ENCODE results near the gene BCL11B.

Gene BCL11B

GRCh38 chr14:99262977-99263448 lies 9.0 kb downstream of the BCL11B start:
- H4K20me1 ChIP-seq (ENCODE audit: low read depth, low read length): no peaks in the 10 kb centered on the region

GRCh38 chr14:99261912-99262787 lies 9.8 kb downstream of the BCL11B start:
- no peak overlapping the region for H3K4me3 ChIP-seq (ENCODE audit: insufficient read depth, low read length, poor library complexity, severe bottlenecking)
- no peaks in the 10 kb centered on the region for H3K79me2 ChIP-seq (ENCODE audit: insufficient read depth, low read length)
- H3K9me3 ChIP-seq (ENCODE audit: insufficient read depth, low read length): no peaks in the 10 kb centered on the region
- no peaks in the 10 kb centered on the region for H3K27me3 ChIP-seq (ENCODE audit: low read length)
- H3K9ac ChIP-seq (ENCODE audit: low read length): no peak overlapping the region
- H3F3A ChIP-seq (ENCODE audit: insufficient read depth): no peaks in the 10 kb centered on the region
- H2AFZ ChIP-seq (ENCODE audit: low read depth, low read length, severe bottlenecking): no peak overlapping the region
- TF ChIP-seq EZH2phosphoT487 (conservative IDR thresholded peaks at IDR 0.05; ENCODE audit: low read length): no peak
- no peak for TF ChIP-seq CTCF (IDR thresholded peaks at IDR 0.05; ENCODE audit: insufficient read depth, low read length, poor library complexity, severe bottlenecking)
- H4K20me1 ChIP-seq (ENCODE audit: low read depth, low read length): no peaks in the 10 kb centered on the region
- no peak overlapping the region for H3K4me2 ChIP-seq (ENCODE audit: low read depth, low read length, poor library complexity, severe bottlenecking)
- H3K9me2 ChIP-seq (replicated peaks; ENCODE audit: insufficient read depth, low read length): no peaks in the 10 kb centered on the region
- no peaks in the 10 kb centered on the region for H3K36me3 ChIP-seq (ENCODE audit: low read length)
- H3K27ac ChIP-seq (ENCODE audit: low read depth, low read length): no peak overlapping the region

More at GRCh38 chr14:99262977-99263448, 9.0 kb downstream of the BCL11B start:
- Histone ChIP-seq H3F3A (ENCODE audit: insufficient read depth) (no peaks in the 10 kb centered on the region), H2AFZ (ENCODE audit: low read depth, low read length, severe bottlenecking) (no peak overlapping the region), H3K9me2 (replicated peaks; ENCODE audit: insufficient read depth, low read length) (no peaks in the 10 kb centered on the region), H3K27me3 (ENCODE audit: low read length) (no peaks in the 10 kb centered on the region), H3K79me2 (ENCODE audit: insufficient read depth, low read length) (no peaks in the 10 kb centered on the region), H3K9ac (ENCODE audit: low read length) (no peak overlapping the region), H3K4me3 (ENCODE audit: insufficient read depth, low read length, poor library complexity, severe bottlenecking) (no peak overlapping the region), H3K4me2 (ENCODE audit: low read depth, low read length, poor library complexity, severe bottlenecking) (no peak overlapping the region), H3K27ac (ENCODE audit: low read depth, low read length) (no peak overlapping the region), H3K9me3 (ENCODE audit: insufficient read depth, low read length) (no peaks in the 10 kb centered on the region), H3K36me3 (ENCODE audit: low read length) (no peaks in the 10 kb centered on the region)
- no peak for TF ChIP-seq EZH2phosphoT487 (conservative IDR thresholded peaks at IDR 0.05; ENCODE audit: low read length)
- no peak for TF ChIP-seq CTCF (IDR thresholded peaks at IDR 0.05; ENCODE audit: insufficient read depth, low read length, poor library complexity, severe bottlenecking)

GRCh38 chr14:99260587-99261551 lies 11.1 kb downstream of the BCL11B start:
- Histone ChIP-seq H2AFZ (ENCODE audit: low read depth, low read length, severe bottlenecking) (no peak overlapping the region), H3K36me3 (ENCODE audit: low read length) (no peaks in the 10 kb centered on the region), H3K9ac (ENCODE audit: low read length) (no peak overlapping the region), H3K27me3 (ENCODE audit: low read length) (no peaks in the 10 kb centered on the region), H3F3A (ENCODE audit: insufficient read depth) (no peaks in the 10 kb centered on the region), H3K27ac (ENCODE audit: low read depth, low read length) (no peak overlapping the region), H4K20me1 (ENCODE audit: low read depth, low read length) (no peaks in the 10 kb centered on the region), H3K4me2 (ENCODE audit: low read depth, low read length, poor library complexity, severe bottlenecking) (no peak overlapping the region), H3K9me3 (ENCODE audit: insufficient read depth, low read length) (no peaks in the 10 kb centered on the region), H3K4me3 (ENCODE audit: insufficient read depth, low read length, poor library complexity, severe bottlenecking) (no peak overlapping the region), H3K79me2 (ENCODE audit: insufficient read depth, low read length) (no peaks in the 10 kb centered on the region), H3K9me2 (replicated peaks; ENCODE audit: insufficient read depth, low read length) (no peaks in the 10 kb centered on the region)
- TF ChIP-seq CTCF (IDR thresholded peaks at IDR 0.05; ENCODE audit: insufficient read depth, low read length, poor library complexity, severe bottlenecking) (no peak), EZH2phosphoT487 (conservative IDR thresholded peaks at IDR 0.05; ENCODE audit: low read length) (no peak)

Data from SU-DHL-6 (cell line).